ENCODE measurements around the gene ZNF709.

- TF ChIP-seq ZNF274 (IDR thresholded peaks at IDR 0.05; ENCODE audit: low read depth, low read length) (no peak), YY1 (IDR thresholded peaks at IDR 0.05; ENCODE audit: insufficient read depth, insufficient read length) (no peak)
These were observed 29.0 kb upstream of the ZNF709 start for GRCh38 chr19:12513531-12514061.
